ENCODE data around the gene TRIM37.
A peak's percentile ranks its signal among the peaks of the same experiment; 100 is the strongest.

TRIM37 gene

DNA sequence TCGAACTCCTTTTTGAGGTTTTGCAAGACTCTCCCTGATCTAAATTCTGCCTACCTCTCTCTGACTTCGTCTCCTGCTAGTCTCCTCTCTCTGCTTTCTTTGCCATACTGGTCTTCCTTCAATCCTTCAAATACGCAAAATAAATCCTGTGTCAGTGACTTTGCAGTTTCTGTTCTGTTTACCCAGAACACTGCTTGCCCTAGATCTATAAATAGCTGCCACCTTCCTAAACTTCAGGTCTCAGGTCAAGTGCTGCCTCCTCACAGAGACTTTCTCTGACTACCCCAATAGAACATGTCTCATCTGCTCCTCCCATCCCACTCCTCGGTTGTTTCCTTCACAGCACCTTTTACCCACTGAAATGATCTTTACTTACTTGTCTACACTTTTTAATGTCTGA lies 78.9 kb downstream of the TRIM37 start:
- DNase-seq = no peak

DNA sequence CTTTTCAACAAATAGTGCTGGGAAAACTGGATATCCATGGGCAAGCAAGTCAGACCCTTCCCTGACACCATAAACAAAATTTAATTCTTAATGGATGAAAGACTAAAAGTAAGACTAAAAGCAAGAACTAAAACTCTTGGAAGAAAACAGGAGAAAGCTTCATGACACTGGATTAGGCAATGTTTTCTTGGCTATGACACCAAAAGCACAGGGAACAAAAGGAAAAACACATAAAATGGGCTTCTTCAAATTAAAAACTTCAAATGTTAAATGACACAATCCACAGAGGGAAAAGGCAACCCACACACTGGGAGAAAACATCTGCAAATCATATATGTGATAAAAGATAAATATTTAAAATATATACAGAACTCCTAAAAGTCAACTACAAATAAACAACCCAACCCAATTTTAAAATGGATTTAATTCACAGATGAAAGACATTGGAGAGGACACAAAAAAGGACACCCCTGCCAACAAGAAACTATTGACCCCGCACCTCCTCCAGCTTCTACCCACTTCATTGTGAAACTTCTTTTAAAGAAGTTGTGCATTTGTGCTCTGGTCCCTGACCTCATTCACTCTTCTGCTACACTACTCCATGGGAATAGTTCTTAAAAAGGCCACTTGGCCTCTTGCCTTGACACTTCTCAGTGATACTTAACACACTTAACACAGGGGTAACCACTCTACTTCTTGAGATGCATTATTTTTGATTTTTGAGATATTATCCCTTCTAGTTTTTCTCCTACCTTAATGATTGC lies 80.3 kb downstream of the TRIM37 start:
- no peak for DNase-seq

DNA sequence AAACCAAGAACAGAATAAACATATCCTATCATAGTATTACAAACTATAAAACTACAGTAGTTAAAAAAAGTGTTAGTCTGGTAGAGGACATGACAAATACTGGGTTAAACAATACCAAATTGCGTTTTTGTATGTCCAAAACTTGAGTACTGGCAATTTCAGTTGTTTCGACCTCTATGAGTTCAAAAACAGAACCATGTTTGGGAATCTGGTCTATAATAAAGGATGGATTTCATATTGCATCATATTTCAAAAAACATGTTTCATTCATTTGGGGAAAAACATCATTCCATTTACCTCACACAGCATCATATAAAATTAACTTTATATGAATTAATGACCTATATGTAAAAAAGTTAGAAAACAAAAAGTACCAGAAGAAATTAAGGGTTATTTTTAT lies 81.8 kb downstream of the TRIM37 start:
- DNase-seq = no peak

DNA sequence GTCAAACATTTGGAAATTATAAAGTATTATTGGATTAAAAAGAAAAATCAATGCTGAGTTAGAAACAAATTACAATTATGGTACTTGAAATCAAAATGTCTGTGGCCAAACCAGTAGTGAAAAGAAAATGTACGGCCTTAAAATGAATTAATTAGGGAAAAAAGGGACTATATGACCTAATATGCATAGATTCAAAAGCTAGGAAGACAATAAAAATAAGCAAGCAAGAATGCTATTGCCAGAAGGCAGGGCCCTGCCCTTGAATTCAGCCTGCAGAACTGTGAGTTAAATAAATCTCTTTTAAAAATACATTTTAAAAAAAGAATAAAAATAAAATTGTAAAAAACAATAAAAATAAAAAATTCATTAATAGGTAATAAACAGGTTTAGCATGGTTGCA lies 88.7 kb downstream of the TRIM37 start:
- no peak for DNase-seq

DNA sequence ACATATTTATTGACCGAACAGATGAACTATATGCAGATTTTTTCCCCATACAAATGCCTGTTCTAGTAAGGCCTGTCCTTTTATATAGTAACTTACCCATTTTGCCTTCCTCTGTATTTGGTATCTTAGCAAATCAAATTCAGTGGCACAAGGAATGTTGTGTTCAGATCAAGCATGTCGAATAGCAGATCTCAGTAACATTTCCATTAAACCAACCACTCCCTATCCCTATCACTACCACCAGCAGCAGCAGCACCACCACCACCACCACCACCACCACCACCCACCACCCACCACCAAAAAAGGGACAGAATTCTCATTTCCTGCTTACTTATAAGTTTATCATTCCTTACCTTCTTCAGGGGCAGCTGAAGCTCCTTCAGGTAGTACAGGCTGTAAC lies 94.7 kb downstream of the TRIM37 start:
- no peak for DNase-seq

DNA sequence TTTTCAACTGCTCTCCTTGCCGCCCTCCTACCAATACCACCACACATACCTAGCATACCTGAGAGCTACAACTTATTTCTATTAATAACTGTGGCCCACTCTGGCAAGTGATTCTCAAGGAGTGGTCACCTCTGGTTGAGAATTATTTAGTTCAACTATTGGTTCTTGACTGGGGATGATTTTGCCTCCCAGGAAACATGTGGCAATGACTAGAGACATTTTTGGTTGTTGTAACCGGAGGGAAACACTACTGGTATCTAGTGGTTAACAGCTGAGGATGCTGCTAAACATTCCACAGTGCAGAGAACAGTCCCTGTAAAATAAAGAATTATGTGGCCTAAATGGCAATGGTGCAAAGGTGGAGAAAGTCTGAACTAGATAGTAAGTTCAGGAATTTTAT lies 96.7 kb downstream of the TRIM37 start:
- DNase-seq = no peak

DNA sequence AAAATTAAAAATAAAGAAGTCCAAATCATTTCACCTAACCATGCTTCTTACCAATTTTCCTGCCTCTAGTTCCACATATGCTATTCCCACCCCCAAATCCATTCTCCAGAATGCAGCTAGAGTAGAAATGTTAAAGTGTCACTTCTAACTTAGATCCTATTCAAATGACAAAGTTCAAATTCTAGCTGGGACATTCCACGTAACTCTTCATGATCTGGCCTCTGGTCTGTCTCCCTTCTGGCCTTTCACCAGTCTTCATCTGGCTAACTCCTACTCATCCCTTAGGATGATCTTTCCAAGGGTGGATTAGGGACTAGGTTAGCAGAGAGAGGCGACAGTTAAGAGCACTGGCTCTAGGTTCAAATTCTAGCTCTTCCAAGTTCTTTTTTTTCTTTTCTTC lies 97.9 kb downstream of the TRIM37 start:
- DNase-seq = no peak

DNA sequence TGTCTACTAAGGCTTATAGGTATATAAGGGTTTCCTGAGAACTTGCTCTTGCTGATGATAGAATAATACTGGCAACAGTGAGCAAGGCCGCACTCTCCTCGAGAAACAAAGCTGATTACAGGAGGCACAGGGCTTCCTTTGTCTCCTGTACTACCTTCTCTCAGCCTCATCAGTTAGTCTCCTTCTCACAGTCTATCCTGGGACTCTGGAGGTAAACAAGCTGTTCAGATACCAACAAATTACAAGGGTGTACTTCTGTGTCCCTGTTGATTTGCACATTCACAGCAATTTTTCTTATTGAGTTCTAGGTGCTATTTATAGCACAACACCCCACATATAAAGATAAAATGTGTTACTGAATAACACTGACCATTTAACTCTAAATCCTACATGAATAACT lies 98.7 kb downstream of the TRIM37 start:
- DNase-seq = no peak

DNA sequence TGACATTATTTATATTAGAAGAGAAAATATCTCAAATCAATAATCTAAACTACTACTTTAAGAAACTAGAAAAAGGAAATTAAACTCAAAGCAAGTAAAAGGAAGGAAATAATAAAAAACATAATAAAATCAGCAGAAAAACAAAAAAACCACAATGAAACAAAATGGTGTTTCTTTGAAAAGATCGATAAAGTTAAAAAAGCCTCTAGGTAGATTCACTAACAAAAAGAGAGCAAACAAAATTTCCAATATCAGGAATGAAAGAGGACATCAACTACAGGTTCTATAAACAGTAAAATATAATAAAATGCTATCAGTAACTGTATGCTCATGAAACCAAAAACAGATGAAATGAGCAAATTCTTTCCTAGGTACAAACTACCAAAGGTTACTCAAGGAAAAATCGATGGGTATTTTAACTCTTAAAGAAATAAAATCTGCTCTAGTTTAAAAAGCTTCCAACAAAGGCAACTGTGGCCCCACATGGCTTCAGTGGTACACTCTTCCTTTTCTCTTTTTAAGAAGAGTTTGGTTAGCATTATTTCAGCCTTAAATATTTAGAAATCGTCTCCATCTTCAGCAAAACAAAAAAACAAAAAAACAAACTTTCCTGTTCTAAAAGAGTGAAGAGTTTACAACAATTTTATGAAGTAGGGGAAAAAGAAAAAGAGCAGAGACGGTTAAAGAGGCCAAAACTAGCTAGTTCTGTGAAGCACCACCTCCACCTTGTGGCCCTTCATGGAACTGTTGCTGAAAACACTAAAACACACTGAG lies 102.2 kb downstream of the TRIM37 start:
- DNase-seq = peak; percentile 81

DNA sequence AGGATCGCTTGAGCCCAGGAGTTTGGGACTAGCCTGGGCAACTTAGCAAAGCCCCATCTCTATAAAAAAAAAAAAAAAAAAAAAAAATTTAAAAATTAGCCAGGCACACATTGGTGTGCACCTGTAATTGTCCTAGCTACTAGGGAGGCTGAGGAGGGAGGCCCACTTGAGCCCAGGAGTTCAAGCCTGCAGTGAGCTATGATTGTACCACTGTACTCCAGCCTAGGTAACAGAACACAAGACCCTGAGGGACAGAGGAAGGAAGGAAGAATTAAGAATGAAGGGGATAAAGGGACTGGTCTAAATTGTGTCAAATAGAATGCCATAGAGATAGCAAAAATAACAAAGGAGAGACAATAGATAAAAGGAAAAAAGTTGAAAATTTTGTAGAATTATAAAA lies 102.8 kb downstream of the TRIM37 start:
- no peak for DNase-seq

DNA sequence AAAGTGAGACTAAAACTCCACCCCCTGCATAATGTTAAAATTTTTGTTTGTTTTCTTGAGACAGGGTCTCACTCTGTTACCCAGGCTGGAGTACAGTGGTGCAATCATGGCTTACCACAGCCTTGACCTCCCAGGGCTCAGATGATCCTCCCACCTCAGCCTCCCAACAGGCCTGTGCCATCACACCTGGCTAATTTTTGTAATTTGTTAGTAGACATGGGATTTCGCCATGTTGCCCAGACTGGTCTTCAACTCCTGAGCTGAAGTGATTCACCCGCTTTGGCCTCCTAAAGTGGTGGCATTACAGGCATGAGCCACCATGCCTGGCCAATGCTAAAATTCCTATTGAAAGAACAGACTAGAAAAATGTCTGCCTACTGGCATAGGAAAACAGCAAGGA lies 103.8 kb downstream of the TRIM37 start:
- DNase-seq = no peak

DNA sequence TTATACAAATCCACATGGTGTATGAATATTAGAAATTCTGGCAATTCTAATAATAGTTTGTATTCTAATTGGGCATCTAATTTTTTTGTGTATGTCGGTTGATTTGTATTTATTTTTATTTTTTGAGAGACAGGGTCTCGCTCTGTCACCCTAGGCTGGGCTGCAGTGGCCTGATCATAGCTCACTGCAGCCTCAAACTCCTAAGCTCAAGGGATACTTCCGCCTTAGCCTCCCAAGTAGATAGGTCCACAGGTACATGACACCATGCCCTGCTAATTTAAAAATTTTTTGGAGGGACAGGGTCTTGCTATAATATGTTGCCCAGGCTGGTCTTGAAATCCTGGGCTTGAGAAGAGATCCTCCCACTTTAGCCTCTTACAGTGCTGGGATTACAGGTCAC lies 104.6 kb downstream of the TRIM37 start:
- DNase-seq = no peak

DNA sequence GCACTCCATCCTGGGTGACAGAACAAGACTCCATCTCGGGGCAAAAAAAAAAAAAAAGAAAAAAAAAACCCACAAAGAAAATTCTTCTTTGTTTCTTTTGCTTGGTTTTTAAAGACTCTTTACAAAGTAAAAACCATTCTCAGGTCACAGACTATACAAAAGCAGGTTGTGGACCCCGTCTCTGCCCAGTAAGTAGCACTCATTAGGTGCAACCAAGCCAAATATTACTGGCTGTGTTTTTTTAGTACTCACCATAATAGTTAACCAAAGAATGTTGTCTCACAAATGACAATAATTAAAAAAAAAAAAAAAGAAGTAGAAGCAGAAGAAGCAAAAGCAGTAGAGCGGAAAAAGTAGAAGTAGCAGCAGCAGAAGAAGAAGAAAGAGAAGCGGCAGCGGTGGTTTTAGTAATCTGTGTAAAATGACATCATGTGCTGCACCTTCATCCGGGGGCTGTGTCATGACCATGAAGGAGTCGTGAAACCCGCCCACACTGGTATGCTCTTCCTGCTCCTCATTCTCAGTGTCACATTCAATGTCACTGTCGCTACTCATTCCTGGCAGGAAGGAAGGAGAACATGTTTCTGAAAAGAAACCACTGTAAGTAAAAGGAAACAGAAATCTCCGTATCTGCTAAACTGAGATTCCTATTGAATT lies 105.4 kb downstream of the TRIM37 start:
- peak; percentile 78 for DNase-seq

DNA sequence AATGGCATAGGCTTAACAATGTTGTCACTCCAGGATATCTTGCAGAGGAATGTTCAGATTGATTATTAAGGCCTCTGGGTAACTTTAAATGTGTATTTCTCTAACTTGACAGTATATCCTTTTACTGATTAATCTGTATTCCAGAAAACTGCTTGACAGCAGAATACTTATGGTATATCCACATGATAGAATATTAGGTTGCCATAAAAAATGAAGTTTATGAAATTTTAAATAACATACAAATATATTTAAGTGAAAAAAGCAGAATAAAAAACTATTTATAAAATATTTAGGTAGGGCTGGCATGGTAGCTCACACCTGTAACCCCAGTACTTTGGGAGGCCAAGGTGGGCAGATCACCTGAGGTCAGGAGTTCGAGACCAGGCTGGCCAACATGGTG lies 106.7 kb downstream of the TRIM37 start:
- DNase-seq = no peak

DNA sequence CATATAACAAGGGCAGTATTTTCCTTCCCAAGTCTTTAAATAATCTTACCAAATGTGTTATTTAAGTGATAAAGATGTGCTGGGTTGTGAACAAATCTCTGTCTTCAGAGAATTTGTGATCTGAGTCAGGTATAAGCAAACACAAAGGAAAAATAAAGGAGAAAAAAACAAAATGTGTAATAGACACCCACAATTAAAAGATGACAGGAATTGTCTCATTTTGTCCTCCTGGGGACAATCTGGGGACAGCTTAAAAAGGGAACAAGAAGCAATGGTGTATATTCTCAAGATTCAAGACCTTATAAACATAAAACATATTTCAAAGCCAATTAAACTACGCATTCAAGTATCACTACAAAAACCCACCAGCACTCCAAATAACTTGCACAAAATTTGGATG lies 107.2 kb downstream of the TRIM37 start:
- no peak for DNase-seq

DNA sequence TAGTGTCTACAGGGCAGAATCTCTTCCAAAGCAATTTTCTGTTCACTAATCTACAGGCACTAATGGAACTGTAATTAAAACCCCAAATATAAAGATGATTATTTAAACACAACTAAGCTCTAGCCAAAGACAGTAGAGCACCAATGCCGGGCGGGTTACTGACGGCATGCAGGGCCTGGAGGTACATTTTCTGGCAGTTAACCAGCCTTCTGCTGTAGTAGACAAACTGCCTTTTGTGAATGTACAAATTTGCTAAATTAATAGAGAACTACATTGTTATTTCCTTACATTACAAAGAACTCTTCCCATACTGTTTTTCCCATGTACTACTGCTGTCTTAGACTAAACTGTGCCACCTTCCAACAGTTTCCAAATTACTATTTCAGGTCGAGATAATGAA lies 107.8 kb downstream of the TRIM37 start:
- no peak for DNase-seq

DNA sequence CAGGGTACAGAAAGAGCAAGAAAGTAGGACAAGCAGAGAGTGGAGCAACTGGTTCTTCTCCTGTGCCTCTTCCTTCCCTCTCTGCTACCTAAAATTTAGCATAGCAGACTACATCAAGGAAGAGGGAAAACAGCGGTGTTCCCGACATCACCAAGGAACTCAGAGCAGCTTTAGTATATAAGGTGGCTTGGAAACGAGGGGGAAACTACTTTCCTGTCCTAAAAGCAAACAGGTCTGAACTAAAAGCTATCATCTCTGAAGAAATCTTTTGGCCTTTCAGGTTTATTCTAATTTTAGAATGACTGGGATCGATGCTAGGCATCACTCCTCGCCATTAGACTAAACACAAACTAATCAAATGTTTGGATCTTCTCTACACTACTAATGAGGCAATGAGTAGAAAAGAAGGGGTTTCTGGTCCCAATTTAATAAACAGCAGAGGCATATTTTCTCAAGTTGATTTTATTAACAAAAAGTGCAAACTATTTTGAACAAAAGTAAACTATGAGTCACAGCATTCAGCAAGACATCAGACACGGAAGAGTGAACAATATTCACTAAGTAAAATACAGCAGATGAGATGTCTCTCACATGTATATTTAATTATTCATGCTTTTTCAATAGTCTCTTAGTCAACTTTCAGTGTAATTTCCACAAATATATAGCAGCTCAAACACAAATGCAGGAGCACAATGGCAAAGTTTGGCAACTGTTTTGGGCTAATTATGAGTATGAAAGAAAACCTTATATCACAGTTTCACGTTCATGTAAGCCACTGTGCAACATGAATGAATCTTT lies 108.7 kb downstream of the TRIM37 start:
- DNase-seq = no peak

DNA sequence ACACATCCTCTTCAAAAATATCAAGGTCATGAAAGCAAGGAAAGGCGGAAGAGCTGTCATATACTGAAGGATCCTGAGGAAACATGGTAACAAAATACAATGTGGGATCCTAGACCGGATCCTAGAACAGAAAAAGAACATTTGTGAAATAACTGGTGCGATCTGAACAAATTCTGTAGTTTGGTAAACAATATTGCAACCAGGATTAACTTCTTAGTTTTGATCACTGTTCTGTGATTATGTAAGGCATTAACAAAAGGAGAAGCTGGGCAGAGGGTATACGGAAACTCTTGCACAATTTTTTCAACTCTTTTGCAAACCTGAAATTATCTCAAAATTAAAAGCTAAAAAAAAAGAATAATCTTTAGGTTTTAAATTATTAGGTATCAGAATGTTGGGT lies 109.7 kb downstream of the TRIM37 start:
- DNase-seq = no peak

DNA sequence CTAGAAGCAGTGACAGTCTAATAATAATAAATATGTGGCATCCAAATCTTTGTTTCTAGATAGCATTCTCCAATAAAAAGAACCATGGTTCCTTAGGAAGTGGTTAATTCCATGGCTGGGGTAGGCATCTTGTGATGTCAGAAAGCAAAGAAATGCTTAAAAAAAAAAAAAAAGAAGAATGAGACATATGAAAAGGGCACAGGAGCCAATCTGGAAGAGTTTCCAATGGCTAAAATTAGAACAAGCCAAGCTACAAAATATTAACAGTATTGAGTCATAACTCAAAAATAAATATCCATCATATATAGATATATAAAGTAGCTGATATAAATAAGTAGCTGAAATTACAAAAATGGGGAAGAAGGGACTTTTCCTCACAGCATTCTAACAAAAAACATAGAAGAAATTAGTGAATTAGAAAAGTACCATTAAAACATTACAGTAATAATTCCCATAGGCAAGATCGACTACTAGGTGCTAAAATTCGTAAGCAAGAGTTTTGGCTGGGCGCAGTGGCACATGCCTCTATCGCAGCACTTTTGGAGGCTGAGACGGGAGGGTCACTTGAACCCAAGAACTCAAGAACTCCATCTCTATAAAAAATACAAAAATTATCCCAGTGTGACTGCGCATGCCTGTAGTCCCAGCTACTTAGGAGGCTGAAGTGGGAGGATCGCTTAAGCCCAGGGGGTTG lies 111.3 kb downstream of the TRIM37 start:
- DNase-seq = no peak

DNA sequence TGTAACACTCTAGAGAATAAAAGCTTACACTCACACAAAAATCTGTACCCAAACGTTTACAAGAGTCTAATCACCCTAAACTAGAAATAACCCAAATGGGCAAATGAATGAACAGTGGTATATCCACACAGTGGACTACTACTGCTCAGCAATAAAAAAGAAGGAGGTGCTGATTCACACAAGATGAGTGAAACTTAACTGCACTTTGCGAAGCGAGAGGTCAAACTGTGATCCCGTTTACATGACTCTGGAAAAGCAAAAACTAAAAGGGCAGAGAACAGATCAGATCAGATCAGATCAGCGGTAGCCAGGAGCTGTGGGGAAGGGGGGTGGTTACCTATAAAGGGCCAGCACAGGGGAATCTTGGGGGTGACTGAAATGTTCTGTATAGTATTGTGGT lies 113.4 kb downstream of the TRIM37 start:
- no peak for DNase-seq

DNA sequence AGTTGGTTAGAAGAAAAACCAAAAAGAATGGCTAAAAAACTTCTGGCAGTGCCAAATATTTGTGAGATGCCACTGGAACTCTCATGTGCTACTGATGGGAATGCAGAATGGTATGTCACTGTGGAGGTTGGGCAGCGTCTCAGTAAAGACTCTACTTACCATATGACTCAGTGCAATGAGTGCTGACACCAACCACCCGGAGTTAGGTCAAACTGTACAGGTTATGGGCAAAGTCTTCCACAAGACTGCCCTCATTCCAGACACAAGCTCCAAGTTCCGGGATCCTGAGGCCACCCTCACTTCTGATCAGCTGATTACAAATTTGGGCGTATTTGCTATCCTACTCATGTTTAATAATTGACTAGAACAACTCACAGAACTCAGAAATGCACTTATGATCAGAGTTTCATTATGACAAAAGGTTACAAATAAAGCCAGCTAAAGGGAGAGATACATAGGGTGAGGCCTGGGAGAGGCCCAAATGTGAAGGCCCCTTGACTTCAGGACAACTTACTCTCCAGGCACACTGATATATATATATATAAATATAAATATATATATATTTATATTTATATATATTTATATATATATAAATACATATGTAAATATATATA lies 114.9 kb downstream of the TRIM37 start:
- DNase-seq = peak; percentile 30

DNA sequence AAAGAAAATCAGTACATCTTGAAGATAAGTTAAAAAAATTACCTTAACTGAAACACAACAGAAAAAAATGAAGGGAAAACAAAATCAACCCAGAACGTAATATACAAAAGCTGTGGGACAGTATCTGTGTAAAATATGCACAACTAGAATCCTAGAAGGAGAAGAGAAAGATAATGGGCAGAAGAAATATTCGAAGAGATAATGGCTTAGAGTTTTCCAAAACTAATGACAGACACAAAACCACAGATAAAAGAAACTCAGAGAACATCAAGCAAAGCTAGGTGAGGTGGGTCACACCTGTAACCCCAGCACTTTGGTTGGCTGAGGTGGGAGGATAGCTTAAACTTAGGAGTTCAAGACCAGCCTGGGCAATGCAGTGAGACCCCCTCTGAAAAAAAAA lies 117.1 kb downstream of the TRIM37 start:
- DNase-seq = no peak

Data from stimulated activated CD8-positive, alpha-beta memory T cell treated with anti-CD3 and anti-CD28 coated beads, Interleukin-4, amount 100 ng/mL, for 48 hours (primary cell).